ENCODE data around the gene CAB39.
"Not testable (repeated sequence)": the region's sequence is repeated elsewhere in the genome, so short reads cannot be mapped to it uniquely, and the experiment has no call there.

CAB39 gene

GRCh38 chr2:230713331-230714135 lies 891 bp downstream of the CAB39 start:
- no peak for DNase-seq (ENCODE audit: low spot score)

DNA sequence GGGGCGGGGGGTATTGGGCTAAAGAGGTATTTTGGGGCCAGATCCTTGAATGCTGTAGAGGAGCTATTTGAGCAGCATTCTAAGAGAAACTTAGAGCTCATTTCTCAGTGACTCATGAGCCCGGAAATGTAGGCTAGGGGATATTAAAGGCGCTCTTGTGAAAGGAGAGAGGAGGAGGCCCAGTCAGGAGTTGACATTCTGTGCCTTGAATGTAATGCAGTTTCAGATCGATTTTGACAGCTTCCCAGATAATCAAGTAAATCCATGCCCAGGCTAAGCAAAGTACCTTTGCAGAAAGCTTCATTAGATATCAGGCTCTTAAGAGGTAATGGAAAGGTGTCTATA lies 1.5 kb downstream of the CAB39 start:
- no peak for DNase-seq (ENCODE audit: low spot score)

GRCh38 chr2:230715201-230715600 lies 2.6 kb downstream of the CAB39 start:
- DNase-seq (ENCODE audit: low spot score) = no peak

GRCh38 chr2:230716588-230716987 lies 3.9 kb downstream of the CAB39 start:
- DNase-seq (ENCODE audit: low spot score) = no peak

GRCh38 chr2:230717600-230717999 lies 5.0 kb downstream of the CAB39 start:
- no peak for DNase-seq (ENCODE audit: low spot score)

DNA sequence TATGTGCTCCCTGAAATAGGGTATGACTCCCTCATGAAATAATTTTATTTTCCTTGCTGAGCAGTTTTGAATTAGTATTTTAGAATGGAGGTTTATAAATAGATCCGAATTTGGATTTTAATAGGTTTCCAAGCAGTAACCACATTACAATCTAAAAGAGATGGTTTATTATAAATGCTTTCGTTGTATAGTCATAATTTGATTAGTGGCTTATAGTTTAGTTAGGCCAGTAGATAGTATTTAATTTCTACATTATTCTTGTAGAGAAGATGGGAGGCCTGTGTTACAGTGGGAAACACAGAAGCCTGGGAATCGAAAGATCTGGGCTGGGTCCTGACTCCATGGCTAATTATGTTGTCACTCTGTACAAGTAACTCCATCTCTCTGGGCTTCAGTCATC lies 6.7 kb downstream of the CAB39 start:
- DNase-seq (ENCODE audit: low spot score) = no peak

- no peak for DNase-seq (ENCODE audit: low spot score)
Measured at GRCh38 chr2:230721712-230722111, 9.1 kb downstream of the CAB39 start.

GRCh38 chr2:230722207-230722885 lies 9.7 kb downstream of the CAB39 start:
- DNase-seq (ENCODE audit: low spot score) = no peak

DNA sequence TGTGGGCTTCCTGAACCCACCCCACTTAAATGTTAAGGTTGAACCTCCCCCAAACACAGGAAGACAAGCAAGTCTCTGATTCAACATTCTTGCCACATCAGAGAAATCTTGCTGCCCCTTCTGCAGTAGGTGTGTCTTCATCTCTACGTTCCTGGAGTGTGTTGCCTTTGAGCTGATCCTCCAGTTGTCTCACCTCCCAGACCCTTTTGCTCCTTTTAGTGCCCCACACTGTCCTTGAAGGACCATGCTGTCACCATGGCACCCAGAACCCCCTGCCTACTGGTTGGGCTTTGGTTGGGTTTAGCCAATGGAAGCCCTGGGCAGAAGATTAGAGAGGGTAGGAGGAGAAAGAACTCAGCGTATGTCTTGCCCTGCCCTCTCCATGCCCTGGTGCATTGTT lies 10.7 kb downstream of the CAB39 start:
- no peak for DNase-seq (ENCODE audit: low spot score)

DNA sequence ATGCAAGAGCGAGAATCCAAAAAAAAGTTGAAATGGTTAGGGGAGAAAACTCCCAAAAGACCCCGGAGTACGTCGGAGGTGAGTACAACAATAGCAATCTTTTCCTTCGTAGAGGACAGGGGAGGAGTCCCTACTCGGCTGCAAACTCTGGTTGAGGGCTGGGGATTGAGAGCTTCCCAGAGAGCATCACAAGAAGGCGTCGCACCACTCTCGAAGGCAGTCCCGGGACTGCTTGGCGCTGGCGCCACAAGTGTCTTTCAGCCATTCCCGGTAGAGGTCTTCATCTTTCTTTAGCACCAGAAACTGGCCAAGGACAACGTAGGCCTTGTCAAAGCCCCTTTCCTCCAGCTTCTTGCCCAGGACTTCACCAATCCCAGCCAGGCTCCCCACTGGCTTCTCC lies 12.3 kb downstream of the CAB39 start:
- not testable (repeated sequence) for DNase-seq (ENCODE audit: low spot score)

- DNase-seq (ENCODE audit: low spot score) = no peak
Measured at GRCh38 chr2:230731512-230731911, 18.9 kb downstream of the CAB39 start.

DNA sequence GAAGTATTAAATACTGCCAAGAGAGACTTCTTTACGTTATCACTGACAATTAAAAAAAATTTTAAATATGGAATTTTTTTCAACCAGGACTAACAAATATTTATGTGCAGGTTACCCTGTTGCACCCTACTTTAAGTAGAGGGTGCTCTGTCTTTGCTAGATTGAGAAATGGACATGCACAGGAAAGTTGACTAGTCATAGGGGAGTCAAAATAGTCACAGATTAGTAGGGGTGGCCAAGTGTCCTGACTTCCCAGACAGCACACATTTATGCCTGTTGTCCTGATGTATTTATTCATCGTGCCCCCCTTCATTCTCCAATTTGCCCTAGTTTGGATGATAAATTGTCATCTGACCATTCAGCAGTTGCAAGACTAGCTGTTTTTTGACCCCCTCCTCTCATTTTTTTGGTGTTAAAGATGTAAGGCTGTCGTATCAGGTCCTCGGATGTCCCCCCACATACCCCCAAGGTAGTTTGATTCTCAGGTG lies 20.3 kb downstream of the CAB39 start:
- DNase-seq (ENCODE audit: low spot score) = no peak

- DNase-seq (ENCODE audit: low spot score) = no peak
Measured at GRCh38 chr2:230734247-230735175, 21.9 kb downstream of the CAB39 start.

DNA sequence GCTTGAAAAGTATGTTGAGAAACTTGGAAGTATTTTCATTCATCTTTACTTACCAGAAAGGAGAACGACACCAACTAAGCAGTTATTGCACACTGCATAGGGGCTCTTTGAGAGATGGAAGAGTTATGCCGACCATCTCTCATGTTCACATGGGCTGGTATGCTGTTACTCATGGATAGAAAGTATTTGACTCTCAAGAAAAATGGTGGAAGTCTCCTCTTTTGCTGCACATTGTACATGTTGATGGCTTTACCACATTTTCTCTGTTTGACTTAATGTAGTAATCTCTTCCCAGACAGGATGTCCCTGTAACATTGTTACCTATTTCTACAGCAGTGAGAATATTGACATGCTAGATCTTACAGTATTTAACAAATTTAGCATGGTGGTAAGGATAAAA lies 23.2 kb downstream of the CAB39 start:
- DNase-seq (ENCODE audit: low spot score) = no peak

DNA sequence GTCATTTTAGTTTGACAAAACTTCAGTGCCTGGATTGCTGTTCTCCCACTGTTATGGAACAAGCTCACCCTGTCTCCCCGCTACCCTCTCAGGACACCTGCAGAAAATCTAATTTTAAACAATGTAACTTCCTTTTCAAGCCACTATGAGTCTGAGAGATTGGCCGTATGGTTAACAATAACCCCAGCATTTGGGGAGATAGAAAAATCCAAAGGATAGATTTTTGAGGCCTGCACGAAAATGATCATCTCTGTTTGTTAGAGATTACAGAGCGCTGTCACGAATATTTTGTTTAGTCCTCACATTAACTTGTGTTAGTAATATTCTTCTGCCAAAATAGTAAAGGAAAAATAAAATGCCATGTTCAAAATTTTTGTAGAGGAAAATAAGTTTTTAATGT lies 24.7 kb downstream of the CAB39 start:
- DNase-seq (ENCODE audit: low spot score) = no peak

DNA sequence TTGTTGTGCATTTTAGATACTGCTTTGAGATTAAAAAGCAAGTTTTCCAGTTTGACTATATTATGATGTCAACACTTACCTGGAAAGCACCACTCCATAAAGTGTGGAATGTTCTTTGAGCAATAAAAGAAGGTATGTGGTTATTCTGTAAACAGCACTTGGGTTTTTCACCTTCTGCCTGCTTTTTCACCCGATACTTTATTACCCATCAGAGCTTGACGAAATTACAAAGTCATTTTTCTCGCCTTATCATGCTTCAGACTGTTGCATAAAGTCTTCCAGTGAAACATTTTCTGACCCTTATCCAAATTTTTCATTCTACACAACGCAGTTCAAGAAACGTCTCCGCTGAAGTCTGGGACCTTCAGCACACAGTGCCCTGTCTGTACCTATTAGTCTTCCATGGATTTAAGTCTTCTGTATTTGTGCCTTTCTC lies 25.2 kb downstream of the CAB39 start:
- no peak for DNase-seq (ENCODE audit: low spot score)

GRCh38 chr2:230738391-230738811 lies 25.8 kb downstream of the CAB39 start:
- no peak for DNase-seq (ENCODE audit: low spot score)

DNA sequence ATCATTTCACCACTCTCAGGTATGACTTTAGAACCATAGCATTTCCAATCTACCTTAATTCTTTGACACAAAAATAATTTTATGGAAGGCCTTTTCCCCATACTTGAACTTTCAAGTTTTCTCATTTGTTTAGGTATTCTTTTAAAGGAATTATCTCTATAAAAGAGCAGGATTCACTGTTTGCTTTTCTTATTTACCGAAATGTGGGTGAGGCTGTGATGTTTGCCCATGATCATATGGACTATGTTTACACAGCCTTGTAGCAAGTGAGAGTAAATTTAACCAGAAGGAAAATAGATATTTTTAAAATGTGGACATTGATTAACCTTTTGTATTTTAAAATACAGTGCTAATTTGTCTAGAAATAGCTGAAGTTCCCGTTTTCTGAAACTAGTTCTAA lies 26.3 kb downstream of the CAB39 start:
- no peak for DNase-seq (ENCODE audit: low spot score)

DNA sequence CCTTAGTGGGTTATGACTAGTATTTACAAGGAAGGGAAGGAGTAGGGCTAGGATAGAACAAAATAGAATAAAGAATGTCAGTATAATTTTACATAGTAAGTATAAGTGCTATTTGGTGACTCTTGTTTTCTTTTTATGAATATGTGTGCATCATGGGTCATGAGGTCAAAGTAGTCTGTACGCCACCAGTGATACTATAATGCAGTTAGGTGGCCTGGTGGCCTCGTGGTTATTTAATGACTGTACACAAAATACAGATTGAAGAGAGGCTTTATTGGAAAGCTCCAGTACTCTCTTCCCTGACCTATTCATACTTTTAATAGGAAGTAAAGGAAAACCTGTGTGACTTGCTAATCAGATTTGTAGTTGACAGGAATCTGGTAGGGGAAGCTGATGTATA lies 27.3 kb downstream of the CAB39 start:
- DNase-seq (ENCODE audit: low spot score) = no peak

DNA sequence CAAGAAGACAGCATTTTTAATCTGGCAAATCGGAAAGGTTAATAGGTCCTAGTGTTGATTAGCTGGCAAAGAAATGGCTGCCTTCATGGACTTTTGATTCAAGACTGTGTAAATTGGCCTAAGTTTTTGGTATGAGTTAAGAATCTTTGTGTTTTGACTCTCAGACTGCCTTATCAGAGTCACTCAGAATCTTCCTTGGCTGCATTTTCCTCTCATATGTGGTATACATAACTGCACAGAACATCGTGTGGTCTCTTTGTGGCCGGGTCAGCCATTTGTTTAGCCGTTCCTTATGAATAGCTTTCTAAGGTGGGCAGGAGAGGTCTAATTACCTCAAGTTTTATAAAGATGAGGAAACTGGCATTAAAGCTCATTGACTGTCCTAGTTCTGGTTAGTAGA lies 30.1 kb downstream of the CAB39 start:
- no peak for DNase-seq (ENCODE audit: low spot score)

GRCh38 chr2:230746213-230746612 lies 33.6 kb downstream of the CAB39 start:
- no peak for DNase-seq (ENCODE audit: low spot score)

DNA sequence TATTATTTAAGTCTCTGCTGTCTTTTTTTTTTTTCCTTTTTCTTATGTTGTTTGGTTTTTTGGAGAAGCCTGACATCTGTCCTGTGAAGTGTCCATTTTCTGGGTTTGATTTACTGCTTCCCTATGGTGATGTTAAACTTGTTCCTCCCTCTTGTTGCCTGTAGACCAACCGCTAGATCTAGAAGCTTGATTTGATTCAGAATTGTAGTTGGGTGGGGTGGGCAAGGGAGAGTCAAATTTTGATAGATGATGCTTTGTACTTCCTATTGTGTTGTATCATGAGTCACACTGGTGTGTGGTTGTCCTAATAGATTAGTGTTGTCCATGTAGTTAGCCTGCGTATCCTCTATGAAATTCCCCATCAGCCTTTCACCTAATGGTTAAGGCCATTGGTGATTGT lies 35.4 kb downstream of the CAB39 start:
- DNase-seq (ENCODE audit: low spot score) = no peak

All from SK-N-DZ (cell line).